ENCODE measurements around the gene CACNA1S.

DNA sequence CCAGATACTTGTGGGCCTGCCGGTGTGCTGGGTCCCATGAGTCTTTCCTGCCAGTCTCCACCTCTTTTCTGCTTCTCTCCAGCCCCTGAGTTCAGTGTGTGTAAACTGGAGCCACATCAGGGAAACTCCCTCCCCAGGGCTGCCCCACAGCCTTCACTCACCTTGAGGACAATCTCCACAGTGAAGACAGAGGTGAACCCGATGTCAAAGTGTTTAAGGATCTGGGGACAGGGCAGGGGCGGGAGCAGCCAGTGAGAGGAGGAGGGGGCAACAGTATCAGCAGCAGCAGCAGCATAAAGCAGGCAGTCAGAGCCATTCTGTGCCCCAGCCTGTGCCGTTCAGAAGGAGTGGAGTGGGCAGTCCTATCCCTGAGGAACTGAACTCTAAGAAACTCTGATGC is 43.2 kb downstream of the CACNA1S start:
- no peak for TF ChIP-seq POLR2A (IDR thresholded peaks at IDR 0.05; ENCODE audit: low read depth, low read length)
- TF ChIP-seq TAF1 (IDR thresholded peaks at IDR 0.05; ENCODE audit: borderline replicate concordance, low read depth, low read length), result no peak

Measured in GM12892 (cell line).